ENCODE results near the gene DYNLRB2. TPM values are rescaled to one million over a fixed set of nuclear protein-coding genes. Genes with fewer than 3 reads are reported as not detected.

The DYNLRB2 gene
- 0.59 TPM in 1 of 2 replicates, not detected in the other for total RNA-seq

DNA sequence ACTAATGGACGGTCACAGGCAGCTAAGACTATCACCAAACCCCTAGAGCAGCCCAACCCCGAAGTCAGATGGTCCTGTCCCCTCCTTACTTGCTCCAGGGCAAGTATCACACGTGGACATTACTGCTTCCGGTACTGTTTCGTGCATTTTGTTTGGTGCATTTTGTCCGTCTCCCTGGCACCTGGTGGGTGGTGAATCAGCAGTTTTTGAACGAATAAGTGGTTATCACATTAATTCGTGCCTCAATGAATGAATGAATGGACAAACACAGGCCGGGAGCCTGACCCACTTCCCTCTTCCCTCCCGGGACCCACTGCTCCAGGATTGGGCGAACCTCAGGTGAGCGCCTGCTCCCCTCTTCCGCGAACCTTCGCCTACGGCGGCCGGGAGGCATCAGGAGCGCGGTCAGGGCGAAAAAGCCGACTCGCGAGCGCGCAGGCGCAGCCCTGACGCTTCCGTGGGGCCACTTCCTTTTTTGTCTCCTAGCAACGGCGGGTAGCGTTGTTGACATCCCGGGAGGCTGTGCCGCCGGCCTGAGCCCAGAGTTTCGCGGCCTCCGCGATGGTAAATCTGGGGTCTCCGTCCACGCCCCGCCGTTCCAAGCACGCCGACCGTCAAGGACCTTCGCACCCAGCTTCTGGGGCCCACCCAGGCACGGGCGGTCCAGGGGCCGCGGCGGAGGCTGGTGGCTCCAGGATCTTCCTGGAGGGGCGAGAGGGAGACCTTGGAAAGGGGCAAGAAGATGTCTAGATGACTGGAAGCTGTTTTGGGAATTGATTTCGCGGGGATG, at the start of gene DYNLRB2:
Gene DYNLRB2, plus strand, starts transcription at position 478 of the 790 bp plus-strand sequence. Its CDS starts 84 bp downstream, at position 562.

